D721Med (cell line): Measurements from ENCODE around the gene MYO9B.

ENCODE experiments used
- DNase-seq: peaks from one replicate; pipeline ENCODE4 v3.0.0; 2011; ENCODE audit warnings: low spot score; ENCODE audit not compliant: insufficient read length
- FAIRE-seq: peaks from 2 replicates; lab custom pipeline; 2011; peaks lifted over from hg19 to GRCh38; lab: Jason Lieb, UNC
- TF ChIP-seq, protein P1 (sequence below): IDR thresholded peaks from 2 replicates; pipeline ENCODE4 v1.5.1; 2012; ENCODE audit warnings: mild to moderate bottlenecking, control low read depth; ENCODE audit not compliant: insufficient read depth; ENCODE audit errors: missing control alignments

The MYO9B gene

DNA sequence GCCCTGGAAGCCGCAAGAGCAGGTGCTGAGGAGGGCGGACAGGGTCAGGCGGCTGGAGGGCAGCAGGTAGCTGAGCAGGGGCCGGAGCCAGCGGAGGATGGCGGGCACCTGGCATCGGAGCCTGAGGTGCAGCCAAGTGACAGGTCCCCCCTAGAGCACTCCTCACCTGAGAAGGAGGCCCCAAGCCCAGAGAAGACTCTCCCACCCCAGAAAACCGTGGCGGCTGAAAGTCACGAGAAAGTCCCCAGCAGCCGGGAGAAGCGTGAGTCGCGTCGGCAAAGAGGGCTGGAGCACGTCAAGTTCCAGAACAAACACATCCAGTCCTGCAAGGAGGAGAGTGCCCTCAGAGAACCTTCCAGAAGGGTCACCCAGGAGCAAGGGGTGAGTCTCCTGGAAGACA is 119.0 kb downstream of the MYO9B start:
- TF ChIP-seq, protein P1, sequence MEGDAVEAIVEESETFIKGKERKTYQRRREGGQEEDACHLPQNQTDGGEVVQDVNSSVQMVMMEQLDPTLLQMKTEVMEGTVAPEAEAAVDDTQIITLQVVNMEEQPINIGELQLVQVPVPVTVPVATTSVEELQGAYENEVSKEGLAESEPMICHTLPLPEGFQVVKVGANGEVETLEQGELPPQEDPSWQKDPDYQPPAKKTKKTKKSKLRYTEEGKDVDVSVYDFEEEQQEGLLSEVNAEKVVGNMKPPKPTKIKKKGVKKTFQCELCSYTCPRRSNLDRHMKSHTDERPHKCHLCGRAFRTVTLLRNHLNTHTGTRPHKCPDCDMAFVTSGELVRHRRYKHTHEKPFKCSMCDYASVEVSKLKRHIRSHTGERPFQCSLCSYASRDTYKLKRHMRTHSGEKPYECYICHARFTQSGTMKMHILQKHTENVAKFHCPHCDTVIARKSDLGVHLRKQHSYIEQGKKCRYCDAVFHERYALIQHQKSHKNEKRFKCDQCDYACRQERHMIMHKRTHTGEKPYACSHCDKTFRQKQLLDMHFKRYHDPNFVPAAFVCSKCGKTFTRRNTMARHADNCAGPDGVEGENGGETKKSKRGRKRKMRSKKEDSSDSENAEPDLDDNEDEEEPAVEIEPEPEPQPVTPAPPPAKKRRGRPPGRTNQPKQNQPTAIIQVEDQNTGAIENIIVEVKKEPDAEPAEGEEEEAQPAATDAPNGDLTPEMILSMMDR = no peak
- no peak for DNase-seq
- FAIRE-seq = no peak

DNA sequence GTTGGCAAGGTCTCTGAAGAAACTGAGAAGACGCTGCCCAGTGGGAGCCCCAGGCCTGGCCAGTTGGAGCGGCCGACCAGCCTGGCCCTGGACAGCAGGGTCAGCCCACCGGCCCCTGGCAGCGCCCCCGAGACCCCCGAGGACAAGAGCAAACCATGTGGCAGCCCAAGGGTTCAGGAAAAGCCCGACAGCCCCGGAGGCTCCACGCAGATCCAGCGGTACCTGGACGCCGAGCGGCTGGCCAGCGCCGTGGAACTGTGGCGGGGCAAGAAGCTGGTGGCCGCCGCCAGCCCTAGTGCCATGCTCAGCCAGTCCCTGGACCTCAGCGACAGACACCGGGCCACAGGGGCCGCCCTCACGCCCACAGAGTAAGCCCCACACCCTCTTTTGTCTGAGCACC is 119.5 kb downstream of the MYO9B start:
- DNase-seq (no peak), FAIRE-seq (no peak)
- TF ChIP-seq, protein P1 = no peak

DNA sequence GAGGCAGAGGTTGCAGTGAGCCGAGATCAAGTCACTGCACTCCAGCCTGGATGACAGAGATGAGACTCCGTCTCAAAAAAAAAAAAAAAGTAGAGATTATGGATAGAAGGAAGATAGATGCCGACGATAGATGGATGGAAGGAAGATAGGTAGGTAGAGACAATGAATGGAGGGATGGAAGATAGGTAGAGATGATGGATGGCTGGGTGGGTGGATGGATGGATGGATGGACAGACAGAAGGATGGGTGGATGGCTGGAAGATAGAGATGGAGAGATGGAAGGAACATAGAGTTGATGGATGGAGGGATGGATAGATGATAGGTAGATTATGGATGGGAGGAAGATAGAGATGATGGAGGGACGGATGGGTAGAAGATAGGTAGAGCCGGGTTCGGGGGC is 121.0 kb downstream of the MYO9B start:
- TF ChIP-seq, protein P1 = no peak
- FAIRE-seq = no peak

DNA sequence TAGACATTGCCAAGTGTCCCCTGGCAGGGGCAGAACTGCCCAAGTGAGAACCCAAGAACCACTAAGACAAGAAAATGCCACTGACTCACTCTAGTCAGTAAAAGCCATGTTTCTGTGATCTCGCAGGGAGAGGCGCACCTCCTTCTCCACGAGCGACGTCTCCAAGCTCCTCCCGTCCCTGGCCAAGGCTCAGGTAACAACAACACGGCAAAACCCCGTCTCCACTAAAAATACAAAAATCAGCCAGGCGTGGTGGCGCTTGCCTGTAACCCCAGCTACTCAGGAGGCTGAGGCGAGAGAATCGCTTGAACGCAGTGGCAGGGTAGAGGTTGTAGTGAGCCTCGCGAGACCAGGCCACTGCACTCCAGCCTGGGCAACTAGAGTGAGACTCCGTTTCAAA is 122.1 kb downstream of the MYO9B start:
- TF ChIP-seq, protein P1 = no peak
- FAIRE-seq = no peak
- no peak for DNase-seq

More for the DNA sequence above, 121.0 kb downstream of the MYO9B start:
- no peak for DNase-seq

DNA sequence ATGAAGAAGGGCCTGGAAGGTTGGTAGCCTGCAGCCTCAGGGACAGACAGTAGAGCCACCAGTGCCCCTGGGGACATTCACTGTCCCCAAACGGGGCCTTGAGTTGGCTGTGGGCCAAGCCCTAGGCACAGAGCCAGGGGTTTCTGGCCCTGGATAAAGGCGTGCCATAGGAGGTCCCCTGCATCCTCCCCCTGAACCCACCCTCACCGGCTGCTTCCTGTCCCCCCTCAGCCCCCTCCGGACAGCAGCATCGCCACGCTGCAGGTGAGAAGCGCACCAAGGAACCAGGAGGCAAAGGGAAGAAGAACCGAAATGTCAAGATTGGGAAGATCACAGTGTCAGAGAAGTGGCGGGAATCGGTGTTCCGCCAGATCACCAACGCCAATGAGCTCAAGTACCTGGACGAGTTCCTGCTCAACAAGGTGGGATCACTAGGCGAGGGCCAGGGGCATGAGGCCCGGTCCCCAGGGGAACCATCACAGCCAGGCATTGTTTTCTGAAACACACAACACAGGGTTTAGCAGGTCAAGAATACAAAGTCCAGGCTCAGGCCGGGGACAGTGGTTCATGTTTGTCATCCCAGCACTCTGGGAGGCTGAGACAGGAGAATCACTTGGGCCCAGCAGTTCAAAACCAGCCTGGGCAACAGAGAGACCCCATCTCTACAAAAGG is 125.0 kb downstream of the MYO9B start:
- TF ChIP-seq, protein P1 = no peak
- no peak for FAIRE-seq
- DNase-seq = no peak

DNA sequence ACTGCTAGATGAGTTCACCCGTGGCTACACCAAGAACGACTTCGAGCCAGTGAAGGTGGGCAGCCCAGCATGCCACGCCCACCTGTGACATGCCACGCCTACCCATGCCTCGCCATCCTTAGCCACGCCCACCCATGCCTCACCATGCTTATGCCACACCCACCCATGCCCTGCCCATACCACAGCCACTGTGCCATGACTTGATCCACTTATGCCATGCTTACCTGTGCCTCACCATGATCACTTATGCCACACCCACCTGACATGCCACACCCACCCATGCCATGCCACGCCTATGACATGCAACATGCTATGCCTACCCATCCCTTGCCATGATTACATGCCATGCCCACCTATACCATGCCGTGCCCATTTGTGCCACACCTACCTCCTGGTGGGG is 126.7 kb downstream of the MYO9B start:
- DNase-seq = no peak
- FAIRE-seq = no peak
- TF ChIP-seq, protein P1 = no peak

DNA sequence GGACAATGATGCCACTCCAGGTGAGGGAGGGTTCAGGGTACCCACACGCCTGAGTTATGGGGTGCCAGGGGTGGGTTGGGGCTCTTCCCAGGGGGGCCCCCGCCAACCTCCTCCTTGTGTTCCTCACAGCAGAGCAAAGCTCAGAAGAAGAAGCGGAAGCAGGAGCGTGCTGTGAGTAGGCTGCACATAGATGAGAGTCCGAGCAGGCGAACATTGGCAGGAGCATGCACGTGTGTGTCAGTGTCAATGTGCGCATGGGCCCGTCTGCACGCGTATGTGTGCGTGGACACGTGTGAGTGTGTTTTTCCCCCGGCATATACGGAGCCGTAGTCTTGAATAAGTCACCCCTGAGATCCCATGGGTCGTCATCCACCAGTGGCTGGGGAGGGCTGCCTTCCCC is 127.1 kb downstream of the MYO9B start:
- TF ChIP-seq, protein P1 = no peak
- DNase-seq (no peak), FAIRE-seq (no peak)
